Activated CD4-positive, alpha-beta T cell treated with anti-CD3 and anti-CD28 coated beads for 24 hours (primary cell): ENCODE data around the gene CRYGA.
A peak's percentile ranks its signal among the peaks of the same experiment; 100 is the strongest.

Experiments used
- DNase-seq, 2 donors: peaks; one replicate each; pipeline ENCODE4 v3.0.0-alpha.2; 2020; ENCODE audit warnings: low read depth in 2 of 2

The CRYGA gene

GRCh38 chr2:208163489-208163888, at the start of gene CRYGA:
TSS of gene CRYGA (minus strand) at chr2:208163589. CDS start at chr2:208163556, 33 bp downstream.
- no peak for DNase-seq

GRCh38 chr2:208210688-208211451, 47.5 kb upstream of the CRYGA start:
- no peak for DNase-seq

- DNase-seq: no peak
These were observed 45.1 kb upstream of the CRYGA start for GRCh38 chr2:208208335-208209085.

- DNase-seq: no peak
These were observed 44.4 kb upstream of the CRYGA start for GRCh38 chr2:208207769-208208168.

GRCh38 chr2:208204166-208204565, 40.8 kb upstream of the CRYGA start:
- no peak for DNase-seq

- DNase-seq: no peak
These were observed 32.1 kb upstream of the CRYGA start for GRCh38 chr2:208195531-208195930.

- DNase-seq: no peak
These were observed 29.3 kb upstream of the CRYGA start for GRCh38 chr2:208192611-208193236.

GRCh38 chr2:208189810-208190503, 26.6 kb upstream of the CRYGA start, which contains the start of gene C2orf80:
TSS of gene C2orf80 (minus strand) at chr2:208190030. CDS start at chr2:208186986, 3,044 bp downstream.
- no peak for DNase-seq

- no peak for DNase-seq
These were observed 25.9 kb upstream of the CRYGA start for GRCh38 chr2:208189069-208189809.

GRCh38 chr2:208186893-208187292, 23.5 kb upstream of the CRYGA start:
- DNase-seq: no peak

- no peak for DNase-seq
These were observed 23.1 kb upstream of the CRYGA start for GRCh38 chr2:208186465-208186864.

- no peak for DNase-seq
These were observed 20.8 kb upstream of the CRYGA start for GRCh38 chr2:208183972-208184705.

GRCh38 chr2:208183526-208183925, 20.1 kb upstream of the CRYGA start:
- no peak for DNase-seq

- no peak for DNase-seq
These were observed 19.4 kb upstream of the CRYGA start for GRCh38 chr2:208182835-208183234.

- DNase-seq: no peak
These were observed 15.7 kb upstream of the CRYGA start for GRCh38 chr2:208179028-208179609.

- no peak for DNase-seq
These were observed 12.4 kb upstream of the CRYGA start for GRCh38 chr2:208175840-208176153.

- DNase-seq: peak; percentile 44 to 51
These were observed 11.9 kb upstream of the CRYGA start for GRCh38 chr2:208175069-208175839.

- DNase-seq: no peak
These were observed 10.8 kb upstream of the CRYGA start for GRCh38 chr2:208174144-208174543.

GRCh38 chr2:208172125-208172524, 8.7 kb upstream of the CRYGA start:
- DNase-seq: no peak
